HG03571 (cell line): ENCODE measurements around the gene SYNGR1.

Experiments
- ATAC-seq: cut with Tn5 transposase; IDR thresholded peaks from one replicate; pipeline ENCODE4 v1.9.1; 2021; ENCODE audit not compliant: unreplicated experiment

The SYNGR1 gene

DNA sequence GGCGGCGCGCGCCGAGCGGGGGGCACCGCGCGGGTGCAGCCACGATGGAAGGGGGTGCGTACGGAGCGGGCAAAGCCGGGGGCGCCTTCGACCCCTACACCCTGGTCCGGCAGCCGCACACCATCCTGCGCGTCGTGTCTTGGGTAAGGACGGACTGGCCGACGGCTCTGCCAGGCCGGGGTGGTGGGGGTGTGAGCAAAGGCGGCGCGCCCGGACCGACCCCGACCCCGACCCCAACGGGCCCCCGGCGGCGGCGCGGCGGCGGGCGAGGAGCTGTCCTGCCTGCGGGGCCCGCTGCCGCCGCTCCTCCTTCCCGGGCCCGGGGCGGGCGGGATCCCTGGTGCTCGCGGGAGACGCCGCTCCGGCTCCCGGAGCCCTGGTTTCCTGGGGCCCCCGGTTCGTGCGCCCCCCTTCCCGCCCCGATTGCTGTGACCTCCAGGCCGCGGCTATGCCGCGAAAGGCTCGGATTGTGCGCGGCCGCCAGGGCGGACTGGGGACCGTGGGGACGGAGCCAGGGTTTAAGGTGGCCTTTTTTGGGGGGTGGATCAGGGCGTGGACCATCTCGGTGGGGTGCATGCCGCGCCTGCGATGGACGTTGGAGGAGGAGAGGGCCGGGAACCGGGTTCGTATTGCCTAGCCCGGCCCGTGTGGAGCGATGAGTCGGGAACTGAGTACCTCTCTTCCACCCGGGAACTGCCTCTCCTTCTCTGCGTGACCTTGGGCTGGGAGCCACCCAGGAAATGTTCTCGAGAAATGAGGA lies at the start of gene SYNGR1:
SYNGR1 (plus strand) TSS at position 25 of the 760 bp plus-strand sequence; CDS start at position 45, 20 bp downstream.
- no peak for ATAC-seq

DNA sequence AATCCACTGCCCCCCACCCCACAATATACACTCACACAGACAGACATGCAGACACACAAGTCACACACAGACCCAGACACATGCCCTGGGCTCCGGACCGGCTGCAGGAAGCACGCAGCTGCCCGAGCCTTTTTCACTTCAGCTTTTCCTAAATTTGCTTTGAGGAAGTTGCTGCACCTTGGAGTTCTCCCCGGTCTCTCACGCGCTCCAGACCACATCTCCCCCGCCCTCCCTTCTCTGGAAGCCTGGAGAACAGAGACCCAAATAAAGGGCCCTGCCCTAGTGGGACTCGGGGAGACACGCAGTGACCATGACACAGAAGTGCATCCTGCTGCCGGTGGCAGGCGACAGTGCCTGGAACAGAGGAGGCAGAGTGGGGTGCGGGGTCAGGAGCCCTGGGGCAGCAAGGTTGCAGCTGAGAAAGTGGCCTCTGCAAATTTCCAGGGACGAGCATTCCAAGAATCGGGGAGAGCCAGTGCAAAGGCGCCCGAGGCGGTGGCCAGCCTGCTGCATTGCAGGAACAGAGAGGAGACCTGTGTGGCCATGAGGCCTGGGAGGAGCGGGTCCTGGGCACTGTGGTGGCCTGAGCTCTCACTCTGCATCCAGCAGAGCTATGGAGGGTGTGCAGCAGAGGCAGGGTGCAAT lies 49.5 kb upstream of the SYNGR1 start:
- ATAC-seq, result no peak

DNA sequence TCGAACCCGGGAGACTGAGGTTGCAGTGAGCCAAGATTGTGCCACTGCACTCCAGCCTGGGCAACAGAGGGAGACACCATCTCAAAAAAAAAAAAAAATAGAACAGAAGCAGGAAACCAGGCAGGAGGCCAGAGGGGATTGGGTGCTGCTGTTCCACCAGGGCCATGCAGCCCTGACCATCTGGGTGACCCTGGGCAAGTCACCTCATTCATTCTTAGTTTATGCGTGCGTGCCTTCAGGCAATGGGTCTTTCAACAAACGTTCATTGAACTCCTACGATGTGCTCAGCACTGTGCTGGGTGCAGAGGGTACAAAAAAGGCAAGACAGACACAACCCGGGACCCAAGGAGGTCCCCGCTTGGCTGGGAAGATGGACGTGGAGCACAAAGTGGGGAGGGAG lies 48.7 kb upstream of the SYNGR1 start:
- ATAC-seq, result no peak

DNA sequence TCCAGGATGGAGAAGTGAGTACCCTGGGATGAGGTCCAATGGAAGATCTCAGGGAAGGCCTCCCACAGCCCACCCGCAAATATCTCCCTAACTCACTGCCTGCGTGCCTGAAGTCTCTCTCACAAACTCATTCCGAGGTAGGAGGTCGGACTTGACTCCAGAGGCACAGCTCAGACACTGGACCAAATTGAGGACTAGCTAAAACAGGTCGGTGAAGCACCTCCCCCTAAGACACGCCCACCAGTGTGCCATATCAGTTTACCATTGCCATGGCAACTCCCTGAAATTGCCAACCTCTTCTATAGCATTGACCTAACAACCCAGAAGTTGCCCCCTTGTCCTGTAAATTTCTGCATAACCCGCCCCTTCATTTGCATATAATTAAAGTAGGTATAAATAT lies 47.9 kb upstream of the SYNGR1 start:
- no peak for ATAC-seq

- ATAC-seq, result no peak
These were observed 47.3 kb upstream of the SYNGR1 start for GRCh38 chr22:39302431-39302960.

GRCh38 chr22:39303358-39303757 lies 46.4 kb upstream of the SYNGR1 start:
- ATAC-seq, result no peak

- ATAC-seq, result no peak
These were observed 45.7 kb upstream of the SYNGR1 start for GRCh38 chr22:39303892-39304671.

GRCh38 chr22:39306456-39307361 lies 43.1 kb upstream of the SYNGR1 start:
- ATAC-seq, result no peak

- no peak for ATAC-seq
These were observed 41.0 kb upstream of the SYNGR1 start for GRCh38 chr22:39308614-39309363.

DNA sequence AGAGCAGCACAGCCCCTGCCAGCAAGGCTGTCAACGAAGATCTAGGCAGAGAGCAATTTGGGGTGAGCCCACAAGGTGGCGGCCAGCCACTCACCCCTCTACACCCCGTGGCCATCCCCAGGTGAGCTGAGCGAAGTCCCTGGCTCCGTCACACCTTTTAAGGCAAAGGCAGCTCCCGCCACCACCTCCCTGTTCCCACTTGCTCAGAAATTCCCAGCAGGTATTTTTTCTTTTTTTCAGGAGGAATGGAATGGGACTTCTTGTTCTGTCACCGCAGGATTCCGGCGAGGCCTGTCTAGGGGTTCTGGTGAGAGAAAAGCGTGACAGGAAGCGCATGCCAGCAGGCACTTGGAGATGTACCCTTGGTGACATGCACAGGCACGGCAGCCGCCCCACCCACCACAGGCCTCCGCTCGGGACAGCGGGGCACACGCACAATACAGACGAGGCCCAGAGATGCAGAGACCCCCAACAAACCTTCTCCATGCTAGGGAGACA lies 40.4 kb upstream of the SYNGR1 start:
- no peak for ATAC-seq

- no peak for ATAC-seq
These were observed 39.7 kb upstream of the SYNGR1 start for GRCh38 chr22:39309881-39310714.

GRCh38 chr22:39311592-39312400 lies 38.0 kb upstream of the SYNGR1 start:
- ATAC-seq, result no peak

- ATAC-seq, result no peak
These were observed 37.4 kb upstream of the SYNGR1 start for GRCh38 chr22:39312410-39312809.

DNA sequence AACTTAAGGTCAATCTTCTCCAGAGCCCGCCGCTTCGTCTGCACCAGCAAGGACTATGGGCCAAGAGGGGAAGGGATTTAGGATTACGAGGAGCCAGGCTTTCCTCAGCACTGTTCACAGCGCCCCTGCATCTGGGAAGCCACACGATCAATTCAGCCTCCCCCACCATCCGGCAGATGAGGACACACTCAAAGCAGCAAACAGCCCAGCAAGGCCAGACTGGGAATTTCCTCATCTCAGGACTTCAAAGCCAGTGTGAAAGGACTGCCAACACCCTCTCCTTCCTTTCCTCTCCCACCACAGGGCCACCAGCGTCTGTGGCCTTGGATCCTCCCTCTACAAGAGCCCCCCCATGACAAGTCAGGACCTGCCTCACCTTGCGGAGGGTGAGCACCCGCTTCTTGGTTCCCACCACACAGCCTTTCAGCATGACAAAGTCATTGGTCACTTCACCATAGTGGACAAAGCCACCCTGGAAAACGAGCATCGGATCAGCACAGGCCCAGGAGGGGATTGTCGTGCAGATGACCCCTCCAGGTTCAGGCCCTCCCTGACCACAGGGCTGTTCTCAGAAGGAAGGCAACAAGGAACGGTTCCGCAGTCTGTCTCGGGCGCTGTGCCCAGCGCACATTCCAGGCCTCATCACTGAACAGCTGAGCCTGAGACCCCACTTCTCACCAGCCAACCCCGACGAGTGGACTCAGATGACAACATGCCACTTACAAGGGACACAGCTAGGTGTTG lies 36.4 kb upstream of the SYNGR1 start:
- ATAC-seq, result no peak

- no peak for ATAC-seq
These were observed 35.4 kb upstream of the SYNGR1 start for GRCh38 chr22:39314251-39314971.

DNA sequence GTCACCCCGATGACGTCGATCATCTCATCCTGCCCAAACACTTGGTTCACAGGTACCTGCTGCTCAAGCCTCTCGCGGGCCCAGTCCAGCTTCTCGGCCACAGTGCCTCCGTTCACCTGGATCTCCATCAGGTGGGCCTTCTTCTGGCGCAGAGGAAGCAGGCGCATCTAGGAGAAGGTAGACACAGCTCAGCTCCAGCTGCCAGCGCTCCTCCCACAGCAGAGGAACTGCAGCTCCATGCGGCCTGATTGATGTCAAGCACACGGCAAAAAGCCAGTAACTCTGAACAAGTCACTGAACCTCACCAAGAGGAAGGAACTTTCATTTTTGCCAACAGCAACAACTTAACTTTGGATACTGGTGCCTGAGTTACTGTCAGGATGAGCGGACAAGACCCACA lies 34.4 kb upstream of the SYNGR1 start:
- no peak for ATAC-seq
